ENCODE data around the gene AGMAT. TPM values are rescaled to one million over a fixed set of nuclear protein-coding genes. Genes with fewer than 3 reads are reported as not detected.
A peak's percentile ranks its signal among the peaks of the same experiment; 100 is the strongest.

AGMAT gene
- total and polyA plus RNA-seq, 7 donors, result 2.6 to 12.6 (median 3.6) TPM

GRCh38 chr1:15538771-15539170 lies 46.1 kb downstream of the AGMAT start:
- no peak overlapping the region for H3K4me3 ChIP-seq
- DNase-seq, result no peak
- TF ChIP-seq, protein P1, sequence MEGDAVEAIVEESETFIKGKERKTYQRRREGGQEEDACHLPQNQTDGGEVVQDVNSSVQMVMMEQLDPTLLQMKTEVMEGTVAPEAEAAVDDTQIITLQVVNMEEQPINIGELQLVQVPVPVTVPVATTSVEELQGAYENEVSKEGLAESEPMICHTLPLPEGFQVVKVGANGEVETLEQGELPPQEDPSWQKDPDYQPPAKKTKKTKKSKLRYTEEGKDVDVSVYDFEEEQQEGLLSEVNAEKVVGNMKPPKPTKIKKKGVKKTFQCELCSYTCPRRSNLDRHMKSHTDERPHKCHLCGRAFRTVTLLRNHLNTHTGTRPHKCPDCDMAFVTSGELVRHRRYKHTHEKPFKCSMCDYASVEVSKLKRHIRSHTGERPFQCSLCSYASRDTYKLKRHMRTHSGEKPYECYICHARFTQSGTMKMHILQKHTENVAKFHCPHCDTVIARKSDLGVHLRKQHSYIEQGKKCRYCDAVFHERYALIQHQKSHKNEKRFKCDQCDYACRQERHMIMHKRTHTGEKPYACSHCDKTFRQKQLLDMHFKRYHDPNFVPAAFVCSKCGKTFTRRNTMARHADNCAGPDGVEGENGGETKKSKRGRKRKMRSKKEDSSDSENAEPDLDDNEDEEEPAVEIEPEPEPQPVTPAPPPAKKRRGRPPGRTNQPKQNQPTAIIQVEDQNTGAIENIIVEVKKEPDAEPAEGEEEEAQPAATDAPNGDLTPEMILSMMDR (IDR thresholded peaks at IDR 0.05), result no peak
- ATAC-seq, result no peak
- H3K27me3 ChIP-seq (ENCODE audit: insufficient read depth in 3 of 3, low read length in 2 of 3), result no peaks in the 10 kb centered on the region
- peaks cover 6 to 99% of the 10 kb centered on the region in 2 donors for H3K36me3 ChIP-seq (ENCODE audit: insufficient read depth in 1 of 2, low read depth in 1 of 2)
- H3K9me3 ChIP-seq, result no peaks in the 10 kb centered on the region
- H3K4me1 ChIP-seq, result no peaks in the 10 kb centered on the region
- WGBS, 3 donors, result 68 to 87% (median 77%) methylated on average over 6 of the region's 6 CpGs
- H3K27ac ChIP-seq, result no peak overlapping the region
- intact Hi-C loops (cut with DNase I), result loop anchor here in 1 of 2 donors (10.0 kb wide), 1 partner anchor 86 kb away; no protein-coding TSS in a partner anchor

- Histone ChIP-seq H3K4me3 (no peak overlapping the region), H3K4me1 (peaks cover 8% of the 10 kb centered on the region), H3K27me3 (ENCODE audit: insufficient read depth in 3 of 3, low read length in 2 of 3) (no peaks in the 10 kb centered on the region), H3K36me3 (ENCODE audit: insufficient read depth in 1 of 2, low read depth in 1 of 2) (peaks cover 0 to 68% of the 10 kb centered on the region in 2 donors), H3K27ac (no peak overlapping the region), H3K9me3 (no peaks in the 10 kb centered on the region)
- no peak for DNase-seq
- TF ChIP-seq, protein P1 (IDR thresholded peaks at IDR 0.05), result no peak
- no peak for ATAC-seq
- WGBS, 3 donors, result 87 to 92% (median 91%) methylated on average over 2 of the region's 2 CpGs
- intact Hi-C loops (cut with DNase I), result loop anchor here in 1 of 2 donors (10.0 kb wide), 1 partner anchor 93 kb away; no protein-coding TSS in a partner anchor
Observed at GRCh38 chr1:15531682-15532081, 53.2 kb downstream of the AGMAT start.

DNA sequence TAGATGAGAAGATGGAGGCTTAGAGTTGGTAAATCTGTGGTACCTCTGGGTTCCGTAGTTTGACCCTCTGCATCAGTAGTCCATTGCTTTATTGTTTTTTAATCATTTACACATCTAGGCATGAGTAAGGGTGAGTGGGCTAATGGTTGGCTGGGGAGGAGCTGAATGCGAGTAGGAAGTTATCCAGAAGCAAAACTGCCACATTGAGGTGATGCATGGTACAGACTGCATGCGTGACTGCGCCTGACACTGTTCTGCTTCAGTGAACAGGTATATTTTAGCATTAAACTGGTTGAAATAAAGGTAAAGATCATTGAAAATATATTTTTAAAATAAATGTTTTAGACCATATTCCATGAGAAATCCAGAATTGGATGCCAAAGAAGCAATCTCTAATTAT lies 53.8 kb downstream of the AGMAT start:
- H3K9me3 ChIP-seq, result no peaks in the 10 kb centered on the region
- no peak for DNase-seq
- WGBS, 3 donors, result 95 to 96% (median 96%) methylated on average over 4 of the region's 4 CpGs
- intact Hi-C loops (cut with DNase I), result loop anchor here in 1 of 2 donors (10.0 kb wide), 1 partner anchor 94 kb away; no protein-coding TSS in a partner anchor
- H3K4me1 ChIP-seq, result peaks cover 10% of the 10 kb centered on the region
- H3K4me3 ChIP-seq, result no peak overlapping the region
- peaks cover 0 to 61% of the 10 kb centered on the region in 2 donors for H3K36me3 ChIP-seq (ENCODE audit: insufficient read depth in 1 of 2, low read depth in 1 of 2)
- no peak overlapping the region for H3K27ac ChIP-seq
- no peaks in the 10 kb centered on the region for H3K27me3 ChIP-seq (ENCODE audit: insufficient read depth in 3 of 3, low read length in 2 of 3)
- ATAC-seq, result no peak
- TF ChIP-seq, protein P1 (IDR thresholded peaks at IDR 0.05), result no peak

DNA sequence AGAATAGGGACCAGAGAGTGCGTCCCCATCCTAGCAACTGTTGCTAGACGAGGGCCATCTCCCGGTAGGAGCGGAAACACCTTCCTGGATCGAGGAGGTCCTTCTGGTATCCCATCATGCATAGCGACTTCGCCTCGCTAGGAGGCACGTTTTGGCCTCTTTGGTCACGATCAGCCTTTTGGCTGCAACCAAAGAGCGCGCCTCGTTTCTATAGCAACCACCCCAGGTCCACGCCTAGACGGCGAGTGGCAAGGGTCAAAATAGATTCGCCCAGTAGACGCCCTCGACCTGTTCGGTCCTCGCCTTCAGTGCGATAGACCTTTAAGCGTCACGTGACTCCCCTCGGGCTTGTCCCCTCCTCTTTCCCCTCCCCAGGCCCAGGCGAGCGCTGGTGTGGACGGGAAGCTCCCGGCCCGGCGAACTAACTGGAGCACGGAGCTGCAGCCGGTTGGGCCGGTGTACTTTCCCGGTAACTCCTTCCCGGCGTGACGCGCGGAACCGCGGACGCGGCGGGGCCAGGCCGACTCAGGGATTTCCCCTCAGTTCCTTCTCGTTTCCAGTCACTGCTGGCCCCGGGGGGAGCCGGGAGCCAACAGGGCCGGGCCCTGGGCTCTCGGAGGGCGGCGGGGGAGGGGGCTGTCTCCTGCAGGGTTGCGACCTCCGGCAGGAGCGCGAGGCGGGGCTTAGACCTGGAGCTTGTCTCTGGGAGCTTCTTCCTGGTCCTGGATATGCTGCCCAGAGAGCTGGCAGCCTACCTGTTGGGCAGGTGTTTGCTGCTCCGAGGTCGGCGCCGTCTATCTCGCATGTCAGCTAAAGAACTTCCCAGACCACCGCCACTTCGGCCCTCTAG lies 58.1 kb downstream of the AGMAT start, which contains the start of gene DNAJC16:
TSS of gene DNAJC16 (plus strand) at position 359 of the 850 bp plus-strand sequence. CDS start 2,258 bp downstream, outside the sequence.
- peak within 1 kb of the TSS; percentile 87 for H3K4me3 ChIP-seq
- peak within 1 kb of the TSS; percentile 90 for H3K27ac ChIP-seq
- H3K36me3 ChIP-seq (ENCODE audit: insufficient read depth in 1 of 2, low read depth in 1 of 2), result peaks cover 0 to 28% of the 10 kb centered on the region in 2 donors
- WGBS, 3 donors, result 0% methylated on average over 60 to 65 of the region's 65 CpGs
- TF ChIP-seq, protein P1 (IDR thresholded peaks at IDR 0.05), result peak; percentile 31
- no peaks in the 10 kb centered on the region for H3K9me3 ChIP-seq
- H3K4me1 ChIP-seq, result peaks cover 26% of the 10 kb centered on the region
- no peaks in the 10 kb centered on the region for H3K27me3 ChIP-seq (ENCODE audit: insufficient read depth in 3 of 3, low read length in 2 of 3)
- ATAC-seq, result peak; percentile 72 to 73 (median 72)
- intact Hi-C loops (cut with DNase I), result loop anchor here in 1 of 2 donors (5.0 kb wide), 2 partner anchors 91 to 211 kb away; partner anchors contain the start of genes DDI2 and SLC25A34
- peak; percentile 98 to 99 for DNase-seq

All from psoas muscle (tissue), 8 donors.